ENCODE measurements around the gene CLEC9A. TPM values are rescaled to one million over a fixed set of nuclear protein-coding genes. Genes with fewer than 3 reads are reported as not detected.
A peak's percentile ranks its signal among the peaks of the same experiment; 100 is the strongest.

CLEC9A gene
- total RNA-seq, 4 donors from 2014 or later = not detected

GRCh38 chr12:10031771-10032175 lies 1.3 kb downstream of the CLEC9A start:
- no peak for TF ChIP-seq POLR2AphosphoS5 (IDR thresholded peaks at IDR 0.05)
- no peak for TF ChIP-seq POLR2A (IDR thresholded peaks at IDR 0.05)
- TF ChIP-seq EP300 (IDR thresholded peaks at IDR 0.05) = no peak
- no peak for TF ChIP-seq CTCF (IDR thresholded peaks at IDR 0.05)
- WGBS, 2 donors (ENCODE audit: low coverage in 1 of 2) = 52 to 57% methylated on average over 3 to 5 of the region's 5 CpGs
- ATAC-seq = no peak
- no peak overlapping the region for H3K4me3 ChIP-seq
- H3K36me3 ChIP-seq = no peaks in the 10 kb centered on the region
- no peaks in the 10 kb centered on the region for H3K9me3 ChIP-seq
- no peaks in the 10 kb centered on the region for H3K4me1 ChIP-seq
- no peak overlapping the region for H3K27ac ChIP-seq
- no peaks in the 10 kb centered on the region for H3K27me3 ChIP-seq

GRCh38 chr12:10033783-10034545 lies 3.5 kb downstream of the CLEC9A start:
- ATAC-seq = no peak
- Histone ChIP-seq H3K9me3 (no peaks in the 10 kb centered on the region), H3K4me3 (no peak overlapping the region), H3K27ac (no peak overlapping the region), H3K27me3 (no peaks in the 10 kb centered on the region), H3K36me3 (no peaks in the 10 kb centered on the region), H3K4me1 (no peaks in the 10 kb centered on the region)
- WGBS, 2 donors (ENCODE audit: low coverage in 1 of 2) = 11 to 33% methylated on average over 1 of the region's 1 CpG
- TF ChIP-seq CTCF (IDR thresholded peaks at IDR 0.05) (peak; percentile 26 to 57 (median 46)), EP300 (IDR thresholded peaks at IDR 0.05) (no peak)

GRCh38 chr12:10042167-10042566 lies 11.7 kb downstream of the CLEC9A start:
- Histone ChIP-seq H3K27ac (no peak overlapping the region), H3K4me1 (no peaks in the 10 kb centered on the region), H3K9me3 (no peaks in the 10 kb centered on the region), H3K36me3 (no peaks in the 10 kb centered on the region), H3K27me3 (no peaks in the 10 kb centered on the region), H3K4me3 (no peak overlapping the region)
- TF ChIP-seq CTCF (IDR thresholded peaks at IDR 0.05) (no peak), EP300 (IDR thresholded peaks at IDR 0.05) (no peak), POLR2A (IDR thresholded peaks at IDR 0.05) (no peak), POLR2AphosphoS5 (IDR thresholded peaks at IDR 0.05) (no peak)
- no peak for ATAC-seq

- TF ChIP-seq CTCF (IDR thresholded peaks at IDR 0.05) = no peak
- no peak for TF ChIP-seq POLR2A (IDR thresholded peaks at IDR 0.05)
- no peak for TF ChIP-seq POLR2AphosphoS5 (IDR thresholded peaks at IDR 0.05)
- TF ChIP-seq EP300 (IDR thresholded peaks at IDR 0.05) = no peak
- WGBS, 2 donors (ENCODE audit: low coverage in 1 of 2) = 62 to 69% methylated on average over 2 to 3 of the region's 3 CpGs
Measured at GRCh38 chr12:10048526-10048925, 18.0 kb downstream of the CLEC9A start.

GRCh38 chr12:10052193-10052913 lies 21.9 kb downstream of the CLEC9A start:
- WGBS, 2 donors (ENCODE audit: low coverage in 1 of 2) = 66 to 79% methylated on average over 6 to 7 of the region's 7 CpGs
- Histone ChIP-seq H3K36me3 (no peaks in the 10 kb centered on the region), H3K27me3 (no peaks in the 10 kb centered on the region), H3K4me1 (no peaks in the 10 kb centered on the region), H3K9me3 (peaks cover 0 to 14% (median 0%) of the 10 kb centered on the region in 3 donors), H3K4me3 (no peak overlapping the region), H3K27ac (no peak overlapping the region)
- TF ChIP-seq POLR2AphosphoS5 (IDR thresholded peaks at IDR 0.05) (no peak), EP300 (IDR thresholded peaks at IDR 0.05) (no peak), POLR2A (IDR thresholded peaks at IDR 0.05) (no peak), CTCF (IDR thresholded peaks at IDR 0.05) (no peak)
- ATAC-seq = no peak

More at GRCh38 chr12:10048526-10048925, 18.0 kb downstream of the CLEC9A start:
- H3K27ac ChIP-seq = no peak overlapping the region
- H3K4me1 ChIP-seq = no peaks in the 10 kb centered on the region
- peaks cover 0 to 14% (median 0%) of the 10 kb centered on the region in 3 donors for H3K9me3 ChIP-seq
- H3K4me3 ChIP-seq = no peak overlapping the region
- H3K36me3 ChIP-seq = no peaks in the 10 kb centered on the region
- H3K27me3 ChIP-seq = no peaks in the 10 kb centered on the region
- no peak for ATAC-seq

All from gastroesophageal sphincter (tissue), 4 donors.